ENCODE data around the gene ODAD4.

DNA sequence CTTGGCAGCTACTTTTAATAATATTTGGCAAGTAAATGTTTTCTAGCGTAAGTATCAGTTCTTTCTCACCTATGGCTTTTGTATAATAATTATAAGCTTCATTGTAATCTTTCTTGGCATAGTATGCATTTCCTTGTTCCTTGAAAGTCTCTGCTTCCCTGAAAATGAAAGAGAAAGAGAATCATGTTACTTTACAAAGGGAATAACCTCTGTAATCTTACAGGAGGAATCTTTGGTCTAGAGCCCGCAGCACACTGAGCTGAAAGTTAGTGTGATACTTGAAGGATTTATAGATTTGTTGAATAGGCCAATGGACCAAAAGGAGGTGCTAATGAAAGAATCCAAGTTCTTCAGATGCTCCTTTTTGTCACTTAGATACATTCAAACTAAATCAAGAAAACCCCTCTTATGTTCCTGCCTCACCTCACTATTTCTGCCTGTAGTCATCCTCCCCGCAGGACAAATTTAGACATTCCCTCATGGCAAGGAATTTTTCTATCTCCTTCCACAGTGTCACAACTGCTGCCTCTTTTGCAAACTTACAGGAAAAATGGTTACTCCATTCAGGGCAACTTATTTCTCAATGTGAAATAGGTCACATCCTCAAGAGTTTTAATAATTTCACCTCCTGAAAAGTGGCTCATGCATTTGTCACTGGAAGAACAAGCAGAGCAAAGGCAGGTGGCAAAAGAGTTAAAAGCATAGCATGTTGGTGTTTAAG is 70.2 kb downstream of the ODAD4 start:
- TF ChIP-seq POLR2A (IDR thresholded peaks at IDR 0.05; ENCODE audit: low read depth, low read length) (no peak), TAF1 (IDR thresholded peaks at IDR 0.05; ENCODE audit: borderline replicate concordance, low read depth, low read length) (no peak)

Measured in GM12892 (cell line).